HEK293T (cell line): ENCODE measurements around the gene OR6K6.

ENCODE experiments used
- BHLHE40 ChIP-seq: fragments of 450-650 bp; IDR thresholded peaks from 2 replicates; pipeline ENCODE4 v1.6.1; 2016; ENCODE audit warnings: mild to moderate bottlenecking, moderate library complexity, borderline replicate concordance
- FOXA1 ChIP-seq: fragments of 450-650 bp; IDR thresholded peaks from 2 replicates; pipeline ENCODE4 v1.6.1; 2016; ENCODE audit warnings: mild to moderate bottlenecking
- FOXK2 ChIP-seq: fragments of 450-650 bp; IDR thresholded peaks from 2 replicates; pipeline ENCODE4 v1.6.1; 2016; ENCODE audit warnings: mild to moderate bottlenecking
- FOXM1 ChIP-seq: fragments of 450-650 bp; IDR thresholded peaks from 2 replicates; pipeline ENCODE4 v1.6.1; 2017; ENCODE audit warnings: mild to moderate bottlenecking, borderline replicate concordance
- HDGF ChIP-seq: fragments of 450-650 bp; IDR thresholded peaks from 2 replicates; pipeline ENCODE4 v1.6.1; 2017; ENCODE audit warnings: antibody characterized with exemption, borderline replicate concordance
- SP1 ChIP-seq: fragments of 450-650 bp; IDR thresholded peaks from 2 replicates; pipeline ENCODE4 v1.6.1; 2017
- TARDBP ChIP-seq: fragments of 450-650 bp; IDR thresholded peaks from 2 replicates; pipeline ENCODE4 v1.6.1; 2016
- ZNF384 ChIP-seq: fragments of 450-650 bp; IDR thresholded peaks from 2 replicates; pipeline ENCODE4 v1.6.1; 2016
- TF ChIP-seq, protein P1 (sequence below): fragments of 450-650 bp; IDR thresholded peaks from 2 replicates; pipeline ENCODE4 v1.6.1; 2016

- no peak for TF ChIP-seq BHLHE40
- no peak for TF ChIP-seq TARDBP
- no peak for TF ChIP-seq SP1
- no peak for TF ChIP-seq FOXM1
- no peak for TF ChIP-seq FOXA1
- TF ChIP-seq HDGF, result no peak
- TF ChIP-seq, protein P1, sequence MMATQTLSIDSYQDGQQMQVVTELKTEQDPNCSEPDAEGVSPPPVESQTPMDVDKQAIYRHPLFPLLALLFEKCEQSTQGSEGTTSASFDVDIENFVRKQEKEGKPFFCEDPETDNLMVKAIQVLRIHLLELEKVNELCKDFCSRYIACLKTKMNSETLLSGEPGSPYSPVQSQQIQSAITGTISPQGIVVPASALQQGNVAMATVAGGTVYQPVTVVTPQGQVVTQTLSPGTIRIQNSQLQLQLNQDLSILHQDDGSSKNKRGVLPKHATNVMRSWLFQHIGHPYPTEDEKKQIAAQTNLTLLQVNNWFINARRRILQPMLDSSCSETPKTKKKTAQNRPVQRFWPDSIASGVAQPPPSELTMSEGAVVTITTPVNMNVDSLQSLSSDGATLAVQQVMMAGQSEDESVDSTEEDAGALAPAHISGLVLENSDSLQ, result no peak
- no peak for TF ChIP-seq ZNF384
- no peak for TF ChIP-seq FOXK2
Observed at GRCh38 chr1:158793604-158794003, 39.1 kb downstream of the OR6K6 start.
